ENCODE measurements around the gene AVL9. TPM values are rescaled to one million over a fixed set of nuclear protein-coding genes. Genes with fewer than 3 reads are reported as not detected.

Gene AVL9
- total RNA-seq, 1 donor from 2014 or later = 78.3 TPM

DNA sequence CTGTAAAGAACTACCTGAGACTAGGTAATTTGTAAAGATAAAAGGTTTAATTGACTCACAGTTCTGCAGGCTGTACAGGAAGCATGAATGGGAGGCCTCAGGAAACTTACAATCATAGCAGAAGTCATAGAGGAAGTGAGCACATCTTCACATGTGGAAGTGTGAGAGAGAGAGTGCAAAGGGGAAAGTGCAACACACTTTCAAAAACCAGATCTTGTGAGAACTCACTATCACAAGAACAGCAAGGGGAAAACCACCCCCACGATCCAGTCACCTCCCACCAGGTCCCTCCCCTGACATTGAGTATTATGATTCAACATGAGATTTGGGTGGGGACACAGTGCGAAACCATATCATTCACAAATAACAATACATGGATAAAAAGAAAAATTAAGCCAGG, 24.5 kb downstream of the AVL9 start:
- intact Hi-C loops (cut with DNase I) = no loop called here
- no peaks in the 10 kb centered on the region for H3K9me3 ChIP-seq
- no peaks in the 10 kb centered on the region for H3K36me3 ChIP-seq
- H3K27me3 ChIP-seq = no peaks in the 10 kb centered on the region
- DNase-seq (ENCODE audit: low spot score in 2 of 2) = no peak
- H3K4me1 ChIP-seq = no peaks in the 10 kb centered on the region
- H3K27ac ChIP-seq = no peak overlapping the region
- H3K4me3 ChIP-seq = no peak overlapping the region
- TF ChIP-seq, protein P1, sequence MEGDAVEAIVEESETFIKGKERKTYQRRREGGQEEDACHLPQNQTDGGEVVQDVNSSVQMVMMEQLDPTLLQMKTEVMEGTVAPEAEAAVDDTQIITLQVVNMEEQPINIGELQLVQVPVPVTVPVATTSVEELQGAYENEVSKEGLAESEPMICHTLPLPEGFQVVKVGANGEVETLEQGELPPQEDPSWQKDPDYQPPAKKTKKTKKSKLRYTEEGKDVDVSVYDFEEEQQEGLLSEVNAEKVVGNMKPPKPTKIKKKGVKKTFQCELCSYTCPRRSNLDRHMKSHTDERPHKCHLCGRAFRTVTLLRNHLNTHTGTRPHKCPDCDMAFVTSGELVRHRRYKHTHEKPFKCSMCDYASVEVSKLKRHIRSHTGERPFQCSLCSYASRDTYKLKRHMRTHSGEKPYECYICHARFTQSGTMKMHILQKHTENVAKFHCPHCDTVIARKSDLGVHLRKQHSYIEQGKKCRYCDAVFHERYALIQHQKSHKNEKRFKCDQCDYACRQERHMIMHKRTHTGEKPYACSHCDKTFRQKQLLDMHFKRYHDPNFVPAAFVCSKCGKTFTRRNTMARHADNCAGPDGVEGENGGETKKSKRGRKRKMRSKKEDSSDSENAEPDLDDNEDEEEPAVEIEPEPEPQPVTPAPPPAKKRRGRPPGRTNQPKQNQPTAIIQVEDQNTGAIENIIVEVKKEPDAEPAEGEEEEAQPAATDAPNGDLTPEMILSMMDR (IDR thresholded peaks at IDR 0.05) = no peak

DNA sequence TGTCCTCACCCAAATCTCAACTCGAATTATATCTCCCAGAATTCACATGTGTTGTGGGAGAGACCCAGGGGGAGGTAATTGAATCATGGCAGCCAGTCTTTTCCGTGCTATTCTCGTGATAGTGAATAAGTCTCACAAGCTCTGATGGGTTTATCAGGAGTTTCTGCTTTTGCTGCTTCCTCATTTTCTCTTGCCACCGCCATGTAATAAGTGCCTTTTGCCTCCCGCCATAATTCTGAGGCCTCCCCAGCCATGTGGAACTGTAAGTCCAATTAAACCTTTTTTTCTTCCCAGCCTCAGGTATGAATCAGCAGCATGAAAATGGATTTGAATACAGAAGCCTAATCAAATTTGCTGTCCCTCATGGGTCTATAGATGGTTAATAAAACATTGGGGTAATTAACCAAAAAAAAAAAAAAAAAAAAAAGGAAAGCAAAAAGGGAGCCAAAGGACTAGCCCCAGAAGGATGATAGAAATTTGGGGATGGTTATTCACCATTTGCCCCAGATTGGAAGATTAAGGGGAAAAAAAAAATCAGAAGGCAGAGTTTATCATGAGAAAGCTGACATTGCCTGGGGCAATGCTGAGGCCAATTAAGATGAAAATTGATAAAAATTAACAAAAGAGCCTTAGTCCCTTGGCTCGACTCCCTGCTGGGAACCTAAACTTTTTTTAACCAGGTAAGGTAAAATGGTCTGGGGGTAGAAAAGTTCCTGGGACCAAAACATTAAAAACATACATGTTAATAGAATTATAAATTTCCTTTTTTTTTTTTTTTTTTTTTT, 27.6 kb downstream of the AVL9 start:
- no peaks in the 10 kb centered on the region for H3K27me3 ChIP-seq
- intact Hi-C loops (cut with DNase I) = no loop called here
- H3K27ac ChIP-seq = no peak overlapping the region
- H3K9me3 ChIP-seq = no peaks in the 10 kb centered on the region
- no peak overlapping the region for H3K4me3 ChIP-seq
- DNase-seq (ENCODE audit: low spot score in 2 of 2) = no peak
- no peaks in the 10 kb centered on the region for H3K36me3 ChIP-seq
- no peaks in the 10 kb centered on the region for H3K4me1 ChIP-seq
- TF ChIP-seq, protein P1 (IDR thresholded peaks at IDR 0.05) = no peak

- Histone ChIP-seq H3K4me3 (no peak overlapping the region), H3K27me3 (no peaks in the 10 kb centered on the region), H3K27ac (no peak overlapping the region), H3K9me3 (no peaks in the 10 kb centered on the region), H3K4me1 (no peaks in the 10 kb centered on the region), H3K36me3 (no peaks in the 10 kb centered on the region)
- intact Hi-C loops (cut with DNase I) = no loop called here
- no peak for DNase-seq (ENCODE audit: low spot score in 2 of 2)
- TF ChIP-seq, protein P1 (IDR thresholded peaks at IDR 0.05) = no peak
These were observed 29.3 kb downstream of the AVL9 start for GRCh38 chr7:32524631-32525030.

- no peaks in the 10 kb centered on the region for H3K36me3 ChIP-seq
- no peaks in the 10 kb centered on the region for H3K4me1 ChIP-seq
- no peaks in the 10 kb centered on the region for H3K27me3 ChIP-seq
- H3K9me3 ChIP-seq = no peaks in the 10 kb centered on the region
- no peak overlapping the region for H3K4me3 ChIP-seq
- H3K27ac ChIP-seq = no peak overlapping the region
- TF ChIP-seq, protein P1 (IDR thresholded peaks at IDR 0.05) = no peak
- intact Hi-C loops (cut with DNase I) = no loop called here
- no peak for DNase-seq (ENCODE audit: low spot score in 2 of 2)
These were observed 30.6 kb downstream of the AVL9 start for GRCh38 chr7:32525839-32526238.

- intact Hi-C loops (cut with DNase I) = no loop called here
- no peaks in the 10 kb centered on the region for H3K36me3 ChIP-seq
- no peak overlapping the region for H3K4me3 ChIP-seq
- H3K27me3 ChIP-seq = no peaks in the 10 kb centered on the region
- H3K27ac ChIP-seq = no peak overlapping the region
- TF ChIP-seq, protein P1 (IDR thresholded peaks at IDR 0.05) = no peak
- DNase-seq (ENCODE audit: low spot score in 2 of 2) = no peak
- peaks cover 0 to 2% of the 10 kb centered on the region in 2 donors for H3K4me1 ChIP-seq
- H3K9me3 ChIP-seq = no peaks in the 10 kb centered on the region
These were observed 36.1 kb downstream of the AVL9 start for GRCh38 chr7:32531402-32531801.
